ENCODE measurements around the gene FTO.

FTO gene

GRCh38 chr16:53771655-53772497, 67.9 kb downstream of the FTO start:
- Histone ChIP-seq H3K4me1 (ENCODE audit: insufficient read depth, low read length) (peaks cover 51% of the 10 kb centered on the region), H3K36me3 (ENCODE audit: insufficient read depth, low read length) (no peaks in the 10 kb centered on the region), H3K9me3 (ENCODE audit: low read length) (no peaks in the 10 kb centered on the region), H3K9ac (ENCODE audit: low read length) (no peak overlapping the region), H3K4me3 (ENCODE audit: low read depth in 1 of 2, low read length in 2 of 2) (no peak overlapping the region), H3K27me3 (ENCODE audit: control insufficient read depth in 1 of 2, insufficient read depth in 2 of 2, low read length in 2 of 2) (no peaks in the 10 kb centered on the region), H3K27ac (ENCODE audit: low read depth, low read length) (no peak overlapping the region)

GRCh38 chr16:53773150-53773846, 69.3 kb downstream of the FTO start:
- Histone ChIP-seq H3K9ac (ENCODE audit: low read length) (no peak overlapping the region), H3K27me3 (ENCODE audit: control insufficient read depth in 1 of 2, insufficient read depth in 2 of 2, low read length in 2 of 2) (no peaks in the 10 kb centered on the region), H3K4me1 (ENCODE audit: insufficient read depth, low read length) (peaks cover 52% of the 10 kb centered on the region), H3K4me3 (ENCODE audit: low read depth in 1 of 2, low read length in 2 of 2) (peak overlapping the region in 1 of 2 donors; percentile 19), H3K36me3 (ENCODE audit: insufficient read depth, low read length) (no peaks in the 10 kb centered on the region), H3K9me3 (ENCODE audit: low read length) (no peaks in the 10 kb centered on the region), H3K27ac (ENCODE audit: low read depth, low read length) (no peak overlapping the region)

- no peaks in the 10 kb centered on the region for H3K27me3 ChIP-seq (ENCODE audit: control insufficient read depth in 1 of 2, insufficient read depth in 2 of 2, low read length in 2 of 2)
- no peak overlapping the region for H3K9ac ChIP-seq (ENCODE audit: low read length)
- H3K27ac ChIP-seq (ENCODE audit: low read depth, low read length): no peak overlapping the region
- H3K4me3 ChIP-seq (ENCODE audit: low read depth in 1 of 2, low read length in 2 of 2): no peak overlapping the region
- H3K9me3 ChIP-seq (ENCODE audit: low read length): no peaks in the 10 kb centered on the region
- peaks cover 46% of the 10 kb centered on the region for H3K4me1 ChIP-seq (ENCODE audit: insufficient read depth, low read length)
- no peaks in the 10 kb centered on the region for H3K36me3 ChIP-seq (ENCODE audit: insufficient read depth, low read length)
These were observed 69.9 kb downstream of the FTO start for GRCh38 chr16:53773881-53774280.

GRCh38 chr16:53775106-53775820, 71.3 kb downstream of the FTO start:
- no peak overlapping the region for H3K9ac ChIP-seq (ENCODE audit: low read length)
- H3K27ac ChIP-seq (ENCODE audit: low read depth, low read length): no peak overlapping the region
- peaks cover 50% of the 10 kb centered on the region for H3K4me1 ChIP-seq (ENCODE audit: insufficient read depth, low read length)
- H3K9me3 ChIP-seq (ENCODE audit: low read length): no peaks in the 10 kb centered on the region
- no peak overlapping the region for H3K4me3 ChIP-seq (ENCODE audit: low read depth in 1 of 2, low read length in 2 of 2)
- H3K27me3 ChIP-seq (ENCODE audit: control insufficient read depth in 1 of 2, insufficient read depth in 2 of 2, low read length in 2 of 2): no peaks in the 10 kb centered on the region
- H3K36me3 ChIP-seq (ENCODE audit: insufficient read depth, low read length): no peaks in the 10 kb centered on the region

- H3K4me1 ChIP-seq (ENCODE audit: insufficient read depth, low read length): peaks cover 51% of the 10 kb centered on the region
- no peak overlapping the region for H3K27ac ChIP-seq (ENCODE audit: low read depth, low read length)
- H3K9ac ChIP-seq (ENCODE audit: low read length): no peak overlapping the region
- H3K4me3 ChIP-seq (ENCODE audit: low read depth in 1 of 2, low read length in 2 of 2): no peak overlapping the region
- H3K27me3 ChIP-seq (ENCODE audit: control insufficient read depth in 1 of 2, insufficient read depth in 2 of 2, low read length in 2 of 2): no peaks in the 10 kb centered on the region
- H3K9me3 ChIP-seq (ENCODE audit: low read length): no peaks in the 10 kb centered on the region
- H3K36me3 ChIP-seq (ENCODE audit: insufficient read depth, low read length): no peaks in the 10 kb centered on the region
These were observed 72.0 kb downstream of the FTO start for GRCh38 chr16:53775821-53776431.

GRCh38 chr16:53779186-53779585, 75.2 kb downstream of the FTO start:
- peaks cover 44% of the 10 kb centered on the region for H3K4me1 ChIP-seq (ENCODE audit: insufficient read depth, low read length)
- no peaks in the 10 kb centered on the region for H3K9me3 ChIP-seq (ENCODE audit: low read length)
- no peaks in the 10 kb centered on the region for H3K36me3 ChIP-seq (ENCODE audit: insufficient read depth, low read length)
- H3K27me3 ChIP-seq (ENCODE audit: control insufficient read depth in 1 of 2, insufficient read depth in 2 of 2, low read length in 2 of 2): no peaks in the 10 kb centered on the region
- no peak overlapping the region for H3K9ac ChIP-seq (ENCODE audit: low read length)
- no peak overlapping the region for H3K4me3 ChIP-seq (ENCODE audit: low read depth in 1 of 2, low read length in 2 of 2)
- no peak overlapping the region for H3K27ac ChIP-seq (ENCODE audit: low read depth, low read length)

GRCh38 chr16:53780051-53780450, 76.1 kb downstream of the FTO start:
- H3K4me1 ChIP-seq (ENCODE audit: insufficient read depth, low read length): peaks cover 37% of the 10 kb centered on the region
- no peaks in the 10 kb centered on the region for H3K36me3 ChIP-seq (ENCODE audit: insufficient read depth, low read length)
- no peak overlapping the region for H3K4me3 ChIP-seq (ENCODE audit: low read depth in 1 of 2, low read length in 2 of 2)
- H3K9ac ChIP-seq (ENCODE audit: low read length): no peak overlapping the region
- no peak overlapping the region for H3K27ac ChIP-seq (ENCODE audit: low read depth, low read length)
- no peaks in the 10 kb centered on the region for H3K27me3 ChIP-seq (ENCODE audit: control insufficient read depth in 1 of 2, insufficient read depth in 2 of 2, low read length in 2 of 2)
- no peaks in the 10 kb centered on the region for H3K9me3 ChIP-seq (ENCODE audit: low read length)

- H3K27me3 ChIP-seq (ENCODE audit: control insufficient read depth in 1 of 2, insufficient read depth in 2 of 2, low read length in 2 of 2): no peaks in the 10 kb centered on the region
- peaks cover 27% of the 10 kb centered on the region for H3K4me1 ChIP-seq (ENCODE audit: insufficient read depth, low read length)
- no peak overlapping the region for H3K27ac ChIP-seq (ENCODE audit: low read depth, low read length)
- H3K36me3 ChIP-seq (ENCODE audit: insufficient read depth, low read length): no peaks in the 10 kb centered on the region
- no peak overlapping the region for H3K9ac ChIP-seq (ENCODE audit: low read length)
- H3K9me3 ChIP-seq (ENCODE audit: low read length): no peaks in the 10 kb centered on the region
- H3K4me3 ChIP-seq (ENCODE audit: low read depth in 1 of 2, low read length in 2 of 2): no peak overlapping the region
These were observed 77.2 kb downstream of the FTO start for GRCh38 chr16:53781023-53781605.

- peaks cover 20% of the 10 kb centered on the region for H3K4me1 ChIP-seq (ENCODE audit: insufficient read depth, low read length)
- H3K9me3 ChIP-seq (ENCODE audit: low read length): no peaks in the 10 kb centered on the region
- no peak overlapping the region for H3K27ac ChIP-seq (ENCODE audit: low read depth, low read length)
- H3K36me3 ChIP-seq (ENCODE audit: insufficient read depth, low read length): no peaks in the 10 kb centered on the region
- no peak overlapping the region for H3K4me3 ChIP-seq (ENCODE audit: low read depth in 1 of 2, low read length in 2 of 2)
- H3K27me3 ChIP-seq (ENCODE audit: control insufficient read depth in 1 of 2, insufficient read depth in 2 of 2, low read length in 2 of 2): no peaks in the 10 kb centered on the region
- H3K9ac ChIP-seq (ENCODE audit: low read length): no peak overlapping the region
These were observed 78.2 kb downstream of the FTO start for GRCh38 chr16:53782148-53782547.

GRCh38 chr16:53784291-53784690, 80.3 kb downstream of the FTO start:
- Histone ChIP-seq H3K27me3 (ENCODE audit: control insufficient read depth in 1 of 2, insufficient read depth in 2 of 2, low read length in 2 of 2) (no peaks in the 10 kb centered on the region), H3K27ac (ENCODE audit: low read depth, low read length) (no peak overlapping the region), H3K4me3 (ENCODE audit: low read depth in 1 of 2, low read length in 2 of 2) (no peak overlapping the region), H3K9me3 (ENCODE audit: low read length) (no peaks in the 10 kb centered on the region), H3K9ac (ENCODE audit: low read length) (no peak overlapping the region), H3K36me3 (ENCODE audit: insufficient read depth, low read length) (no peaks in the 10 kb centered on the region), H3K4me1 (ENCODE audit: insufficient read depth, low read length) (peaks cover 13% of the 10 kb centered on the region)

- Histone ChIP-seq H3K4me3 (ENCODE audit: low read depth in 1 of 2, low read length in 2 of 2) (no peak overlapping the region), H3K4me1 (ENCODE audit: insufficient read depth, low read length) (peaks cover 9% of the 10 kb centered on the region), H3K27me3 (ENCODE audit: control insufficient read depth in 1 of 2, insufficient read depth in 2 of 2, low read length in 2 of 2) (no peaks in the 10 kb centered on the region), H3K27ac (ENCODE audit: low read depth, low read length) (no peak overlapping the region), H3K9ac (ENCODE audit: low read length) (no peak overlapping the region), H3K36me3 (ENCODE audit: insufficient read depth, low read length) (no peaks in the 10 kb centered on the region), H3K9me3 (ENCODE audit: low read length) (no peaks in the 10 kb centered on the region)
These were observed 81.1 kb downstream of the FTO start for GRCh38 chr16:53785044-53785443.
